ENCODE results near the gene RILPL2.
"Not testable (repeated sequence)": the region's sequence is repeated elsewhere in the genome, so short reads cannot be mapped to it uniquely, and the experiment has no call there.

The RILPL2 gene

GRCh38 chr12:123472438-123472849 lies 36.0 kb upstream of the RILPL2 start:
- TF ChIP-seq, protein P1, sequence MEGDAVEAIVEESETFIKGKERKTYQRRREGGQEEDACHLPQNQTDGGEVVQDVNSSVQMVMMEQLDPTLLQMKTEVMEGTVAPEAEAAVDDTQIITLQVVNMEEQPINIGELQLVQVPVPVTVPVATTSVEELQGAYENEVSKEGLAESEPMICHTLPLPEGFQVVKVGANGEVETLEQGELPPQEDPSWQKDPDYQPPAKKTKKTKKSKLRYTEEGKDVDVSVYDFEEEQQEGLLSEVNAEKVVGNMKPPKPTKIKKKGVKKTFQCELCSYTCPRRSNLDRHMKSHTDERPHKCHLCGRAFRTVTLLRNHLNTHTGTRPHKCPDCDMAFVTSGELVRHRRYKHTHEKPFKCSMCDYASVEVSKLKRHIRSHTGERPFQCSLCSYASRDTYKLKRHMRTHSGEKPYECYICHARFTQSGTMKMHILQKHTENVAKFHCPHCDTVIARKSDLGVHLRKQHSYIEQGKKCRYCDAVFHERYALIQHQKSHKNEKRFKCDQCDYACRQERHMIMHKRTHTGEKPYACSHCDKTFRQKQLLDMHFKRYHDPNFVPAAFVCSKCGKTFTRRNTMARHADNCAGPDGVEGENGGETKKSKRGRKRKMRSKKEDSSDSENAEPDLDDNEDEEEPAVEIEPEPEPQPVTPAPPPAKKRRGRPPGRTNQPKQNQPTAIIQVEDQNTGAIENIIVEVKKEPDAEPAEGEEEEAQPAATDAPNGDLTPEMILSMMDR (IDR thresholded peaks at IDR 0.05): no peak
- Histone ChIP-seq H3K27ac (no peak overlapping the region), H3K27me3 (no peaks in the 10 kb centered on the region), H3K4me3 (ENCODE audit: low read depth in 1 of 2, low read length in 1 of 2) (no peak overlapping the region), H3K4me1 (ENCODE audit: control insufficient read depth in 1 of 2, insufficient read depth in 1 of 2, low read depth in 1 of 2, low read length in 1 of 2) (no peaks in the 10 kb centered on the region), H3K36me3 (peaks cover 65% of the 10 kb centered on the region), H3K9me3 (no peaks in the 10 kb centered on the region)

DNA sequence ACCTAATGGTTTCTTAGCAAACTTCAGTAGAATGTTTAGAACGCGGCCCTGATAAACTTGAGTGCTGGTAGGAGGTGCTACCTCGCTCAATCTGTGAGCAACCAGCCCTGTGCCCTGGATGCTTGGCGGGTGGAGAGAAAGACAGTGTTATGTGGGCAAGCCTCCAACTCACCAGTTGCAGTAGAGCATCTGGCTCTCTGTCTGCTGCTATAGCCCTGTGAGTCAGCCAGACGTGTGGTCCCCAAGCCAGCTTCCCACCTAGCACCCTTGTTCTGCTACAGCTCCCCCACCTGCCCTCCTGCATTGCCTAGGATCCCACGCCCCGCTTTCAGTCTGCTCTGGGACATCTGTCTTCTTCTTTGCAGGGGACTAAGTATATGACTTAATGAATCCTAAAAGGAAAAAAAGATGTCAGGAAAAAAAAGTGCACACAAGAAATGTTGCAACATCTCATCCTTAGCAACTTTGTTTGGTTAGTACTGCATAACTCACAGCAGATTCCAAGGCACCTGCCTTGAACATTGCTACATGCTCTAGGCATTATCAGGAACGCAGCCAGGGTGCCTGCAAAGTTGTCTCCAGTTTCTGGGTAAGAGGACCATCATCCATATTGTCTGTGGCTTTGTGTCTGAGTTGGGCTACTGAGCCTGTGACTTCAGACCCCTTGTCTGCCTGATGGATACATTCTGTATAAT lies 35.0 kb upstream of the RILPL2 start:
- TF ChIP-seq, protein P1 (IDR thresholded peaks at IDR 0.05): no peak
- peaks cover 62% of the 10 kb centered on the region for H3K36me3 ChIP-seq
- H3K27me3 ChIP-seq: no peaks in the 10 kb centered on the region
- H3K4me3 ChIP-seq (ENCODE audit: low read depth in 1 of 2, low read length in 1 of 2): no peak overlapping the region
- no peaks in the 10 kb centered on the region for H3K9me3 ChIP-seq
- no peaks in the 10 kb centered on the region for H3K4me1 ChIP-seq (ENCODE audit: control insufficient read depth in 1 of 2, insufficient read depth in 1 of 2, low read depth in 1 of 2, low read length in 1 of 2)
- H3K27ac ChIP-seq: no peak overlapping the region

- Histone ChIP-seq H3K36me3 (peaks cover 68% of the 10 kb centered on the region), H3K9me3 (no peaks in the 10 kb centered on the region), H3K27ac (no peak overlapping the region), H3K4me3 (ENCODE audit: low read depth in 1 of 2, low read length in 1 of 2) (no peak overlapping the region), H3K4me1 (ENCODE audit: control insufficient read depth in 1 of 2, insufficient read depth in 1 of 2, low read depth in 1 of 2, low read length in 1 of 2) (no peaks in the 10 kb centered on the region), H3K27me3 (no peaks in the 10 kb centered on the region)
- TF ChIP-seq, protein P1 (IDR thresholded peaks at IDR 0.05): no peak
Observed at GRCh38 chr12:123469978-123470377, 33.5 kb upstream of the RILPL2 start.

- no peaks in the 10 kb centered on the region for H3K4me1 ChIP-seq (ENCODE audit: control insufficient read depth in 1 of 2, insufficient read depth in 1 of 2, low read depth in 1 of 2, low read length in 1 of 2)
- H3K4me3 ChIP-seq (ENCODE audit: low read depth in 1 of 2, low read length in 1 of 2): no peak overlapping the region
- H3K36me3 ChIP-seq: peaks cover 62% of the 10 kb centered on the region
- no peaks in the 10 kb centered on the region for H3K27me3 ChIP-seq
- TF ChIP-seq, protein P1 (IDR thresholded peaks at IDR 0.05): no peak
- H3K27ac ChIP-seq: no peak overlapping the region
- H3K9me3 ChIP-seq: no peaks in the 10 kb centered on the region
Observed at GRCh38 chr12:123468786-123469185, 32.3 kb upstream of the RILPL2 start.

- Histone ChIP-seq H3K9me3 (no peaks in the 10 kb centered on the region), H3K4me3 (ENCODE audit: low read depth in 1 of 2, low read length in 1 of 2) (no peak overlapping the region), H3K4me1 (ENCODE audit: control insufficient read depth in 1 of 2, insufficient read depth in 1 of 2, low read depth in 1 of 2, low read length in 1 of 2) (peaks cover 0 to under 1% of the 10 kb centered on the region in 2 experiments), H3K27me3 (no peaks in the 10 kb centered on the region), H3K36me3 (peaks cover 36% of the 10 kb centered on the region), H3K27ac (no peak overlapping the region)
- TF ChIP-seq, protein P1 (IDR thresholded peaks at IDR 0.05): no peak
Observed at GRCh38 chr12:123465084-123465483, 28.6 kb upstream of the RILPL2 start.

DNA sequence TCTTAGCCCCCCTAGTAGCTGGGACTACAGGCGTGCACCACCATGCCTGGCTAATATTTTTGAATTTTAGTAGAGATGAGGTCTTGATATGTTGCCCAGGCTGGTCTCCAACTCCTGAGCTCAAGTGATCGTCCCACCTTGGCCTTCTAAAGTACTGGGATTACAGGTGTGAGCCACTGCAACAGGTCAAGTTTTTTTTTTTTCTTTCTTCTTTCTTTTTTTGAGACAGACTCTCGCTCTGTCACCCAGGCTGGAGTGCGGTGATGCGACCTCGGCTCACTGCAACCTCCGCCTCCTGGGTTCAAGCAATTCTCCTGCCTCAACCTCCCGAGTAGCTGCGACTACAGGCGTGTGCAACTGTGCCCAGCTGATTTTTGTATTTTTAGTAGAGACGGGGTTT lies 26.7 kb upstream of the RILPL2 start:
- Histone ChIP-seq H3K36me3 (peaks cover 32% of the 10 kb centered on the region), H3K4me1 (ENCODE audit: control insufficient read depth in 1 of 2, insufficient read depth in 1 of 2, low read depth in 1 of 2, low read length in 1 of 2) (peaks cover 13 to 15% of the 10 kb centered on the region in 2 experiments)
- not testable (repeated sequence) for H3K27ac ChIP-seq; H3K4me3 ChIP-seq (ENCODE audit: low read depth in 1 of 2, low read length in 1 of 2); H3K9me3 ChIP-seq; H3K27me3 ChIP-seq

Data from neutrophil (primary cell).